Stimulated activated naive CD8-positive, alpha-beta T cell treated with anti-CD3 and anti-CD28 coated beads, Interleukin-15, Interleukin-2, amounts not matched to agents 100 ng/mL and 50 ng/mL, for 24 hours (primary cell): ENCODE data around the gene SLC39A13.

ENCODE experiments used
- H3K27ac Mint-ChIP-seq: one replicate; pipeline ENCODE4 v1.8.0; 2021; ENCODE audit warnings: mild to moderate bottlenecking, mixed read lengths
- H3K27me3 Mint-ChIP-seq: one replicate; pipeline ENCODE4 v1.8.0; 2021; ENCODE audit warnings: mixed read lengths
- H3K36me3 Mint-ChIP-seq: one replicate; pipeline ENCODE4 v1.8.0; 2021; ENCODE audit warnings: low read depth, mixed read lengths
- H3K4me1 Mint-ChIP-seq: one replicate; pipeline ENCODE4 v1.8.0; 2021; ENCODE audit warnings: low read depth, mixed read lengths
- H3K4me3 Mint-ChIP-seq: one replicate; pipeline ENCODE4 v1.8.0; 2021; ENCODE audit warnings: mild to moderate bottlenecking, mixed read lengths
- H3K9me3 Mint-ChIP-seq: one replicate; pipeline ENCODE4 v1.8.0; 2021; ENCODE audit warnings: mixed read lengths

The SLC39A13 gene

GRCh38 chr11:47376525-47377371 lies 31.6 kb upstream of the SLC39A13 start:
- Mint-ChIP-seq H3K4me1 (peaks cover 22% of the 10 kb centered on the region), H3K27me3 (no peaks in the 10 kb centered on the region), H3K9me3 (no peaks in the 10 kb centered on the region), H3K36me3 (no peaks in the 10 kb centered on the region), H3K4me3 (peak overlapping the region; percentile 44), H3K27ac (no peak overlapping the region)

DNA sequence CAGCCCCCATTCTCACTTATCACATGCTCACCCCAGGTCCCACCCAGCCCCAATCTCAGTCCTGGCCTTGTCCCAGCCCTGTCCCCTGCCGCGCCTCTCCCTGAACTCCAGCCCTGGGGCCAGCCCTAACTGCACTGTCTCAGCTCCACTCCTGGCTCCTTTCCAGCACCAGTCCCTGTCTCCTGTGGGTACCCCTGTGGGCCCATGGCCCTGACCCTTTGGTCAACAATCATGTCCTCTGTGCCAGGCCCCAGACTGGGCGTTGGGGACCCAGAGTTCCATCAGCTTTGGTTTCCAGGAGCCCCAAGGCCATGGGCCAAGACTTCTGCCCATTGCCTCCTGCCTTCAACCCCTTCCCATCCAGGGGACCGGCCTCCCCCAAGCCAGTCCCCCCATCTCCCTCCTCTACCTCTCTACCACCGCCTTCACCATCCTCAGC lies 30.8 kb upstream of the SLC39A13 start:
- H3K27ac Mint-ChIP-seq: no peak overlapping the region
- H3K27me3 Mint-ChIP-seq: no peaks in the 10 kb centered on the region
- H3K36me3 Mint-ChIP-seq: no peaks in the 10 kb centered on the region
- peaks cover 22% of the 10 kb centered on the region for H3K4me1 Mint-ChIP-seq
- no peaks in the 10 kb centered on the region for H3K9me3 Mint-ChIP-seq
- peak overlapping the region; percentile 44 for H3K4me3 Mint-ChIP-seq

- peak within 1 kb of the TSS; percentile 44 for H3K4me3 Mint-ChIP-seq
- H3K9me3 Mint-ChIP-seq: no peaks in the 10 kb centered on the region
- peak within 1 kb of the TSS; percentile 69 for H3K27ac Mint-ChIP-seq
- no peaks in the 10 kb centered on the region for H3K27me3 Mint-ChIP-seq
- no peaks in the 10 kb centered on the region for H3K36me3 Mint-ChIP-seq
- H3K4me1 Mint-ChIP-seq: peaks cover 22% of the 10 kb centered on the region
These were observed 30.2 kb upstream of the SLC39A13 start, which contains the start of gene SPI1 for GRCh38 chr11:47378010-47378835. SPI1 (minus strand) TSS chr11:47378547; CDS start chr11:47378353, 194 bp downstream.

- H3K4me3 Mint-ChIP-seq: no peak overlapping the region
- H3K27me3 Mint-ChIP-seq: no peaks in the 10 kb centered on the region
- no peaks in the 10 kb centered on the region for H3K9me3 Mint-ChIP-seq
- no peak overlapping the region for H3K27ac Mint-ChIP-seq
- H3K4me1 Mint-ChIP-seq: peaks cover 22% of the 10 kb centered on the region
- no peaks in the 10 kb centered on the region for H3K36me3 Mint-ChIP-seq
These were observed 29.6 kb upstream of the SLC39A13 start for GRCh38 chr11:47378836-47379170.

DNA sequence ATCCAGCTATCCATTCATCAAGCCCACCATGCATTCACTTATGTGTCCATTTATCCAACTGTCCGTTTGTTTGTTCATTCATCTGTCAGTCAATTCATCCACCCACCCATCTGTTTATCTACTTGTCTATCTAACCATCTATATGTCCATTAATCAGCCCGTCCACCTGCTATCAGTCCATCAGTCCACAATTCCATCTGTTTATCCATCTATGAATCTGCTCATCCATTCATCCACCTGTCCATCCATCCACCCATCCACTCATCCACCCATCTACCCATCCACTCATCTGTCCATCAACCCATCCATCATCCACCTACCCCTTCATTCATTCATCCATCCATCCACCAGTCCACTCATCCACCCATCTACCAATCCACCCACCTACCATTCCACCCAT lies 29.1 kb upstream of the SLC39A13 start:
- no peak overlapping the region for H3K4me3 Mint-ChIP-seq
- H3K27me3 Mint-ChIP-seq: no peaks in the 10 kb centered on the region
- H3K9me3 Mint-ChIP-seq: no peaks in the 10 kb centered on the region
- no peak overlapping the region for H3K27ac Mint-ChIP-seq
- H3K4me1 Mint-ChIP-seq: peaks cover 17% of the 10 kb centered on the region
- H3K36me3 Mint-ChIP-seq: no peaks in the 10 kb centered on the region

DNA sequence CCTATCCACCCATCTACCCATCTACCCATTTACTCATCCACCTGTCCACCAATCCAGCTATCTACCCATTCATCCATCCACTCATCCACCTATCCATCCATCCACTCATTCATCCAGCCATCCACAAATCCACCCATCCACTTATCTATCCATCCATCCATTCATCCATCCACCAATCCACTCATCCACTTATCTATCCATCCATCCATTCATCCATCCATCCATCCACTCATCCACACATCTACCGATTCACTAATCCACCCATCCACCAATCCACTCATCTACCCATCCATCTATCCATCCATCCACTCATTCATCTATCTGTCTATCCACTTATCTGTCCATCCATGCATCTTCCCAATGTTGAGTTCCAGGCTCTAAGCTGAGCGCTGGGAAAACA lies 28.3 kb upstream of the SLC39A13 start:
- H3K27ac Mint-ChIP-seq: no peak overlapping the region

GRCh38 chr11:47383071-47383470 lies 25.3 kb upstream of the SLC39A13 start:
- Mint-ChIP-seq H3K9me3 (no peaks in the 10 kb centered on the region), H3K27me3 (no peaks in the 10 kb centered on the region), H3K4me3 (no peak overlapping the region), H3K27ac (no peak overlapping the region), H3K36me3 (no peaks in the 10 kb centered on the region), H3K4me1 (peaks cover 7% of the 10 kb centered on the region)

More for the DNA sequence above, 28.3 kb upstream of the SLC39A13 start:
- H3K27me3 Mint-ChIP-seq: no peaks in the 10 kb centered on the region
- H3K36me3 Mint-ChIP-seq: no peaks in the 10 kb centered on the region
- H3K4me3 Mint-ChIP-seq: no peak overlapping the region
- H3K9me3 Mint-ChIP-seq: no peaks in the 10 kb centered on the region
- H3K4me1 Mint-ChIP-seq: peaks cover 9% of the 10 kb centered on the region

DNA sequence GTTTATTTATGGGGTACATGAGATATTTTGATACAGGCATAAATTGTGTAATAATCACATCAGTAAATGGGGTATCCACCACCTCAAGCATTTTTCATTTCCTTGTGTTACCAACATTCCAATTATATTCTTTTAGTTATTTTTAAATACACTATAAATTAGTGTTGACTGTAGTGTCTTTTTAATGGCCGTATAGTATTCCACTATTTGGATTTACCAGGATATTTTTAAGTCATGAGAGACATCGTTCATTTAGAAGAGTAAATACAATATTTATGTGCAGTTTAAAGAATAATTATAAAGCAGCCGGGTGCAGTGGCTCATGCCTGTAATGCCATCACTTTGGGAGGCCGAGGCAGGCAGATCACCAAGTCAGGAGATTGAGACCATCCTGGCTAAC lies 23.9 kb upstream of the SLC39A13 start:
- Mint-ChIP-seq H3K4me1 (peaks cover 18% of the 10 kb centered on the region), H3K27me3 (no peaks in the 10 kb centered on the region), H3K27ac (no peak overlapping the region), H3K9me3 (no peaks in the 10 kb centered on the region), H3K4me3 (no peak overlapping the region), H3K36me3 (no peaks in the 10 kb centered on the region)

- Mint-ChIP-seq H3K27ac (peak overlapping the region; percentile 31), H3K9me3 (no peaks in the 10 kb centered on the region), H3K36me3 (no peaks in the 10 kb centered on the region), H3K4me3 (no peak overlapping the region), H3K4me1 (peaks cover 40% of the 10 kb centered on the region), H3K27me3 (no peaks in the 10 kb centered on the region)
These were observed 20.3 kb upstream of the SLC39A13 start for GRCh38 chr11:47387944-47388696.

GRCh38 chr11:47388697-47389576 lies 19.5 kb upstream of the SLC39A13 start:
- no peak overlapping the region for H3K4me3 Mint-ChIP-seq
- no peaks in the 10 kb centered on the region for H3K9me3 Mint-ChIP-seq
- H3K27me3 Mint-ChIP-seq: no peaks in the 10 kb centered on the region
- H3K4me1 Mint-ChIP-seq: peaks cover 47% of the 10 kb centered on the region
- peak overlapping the region; percentile 31 for H3K27ac Mint-ChIP-seq
- no peaks in the 10 kb centered on the region for H3K36me3 Mint-ChIP-seq

DNA sequence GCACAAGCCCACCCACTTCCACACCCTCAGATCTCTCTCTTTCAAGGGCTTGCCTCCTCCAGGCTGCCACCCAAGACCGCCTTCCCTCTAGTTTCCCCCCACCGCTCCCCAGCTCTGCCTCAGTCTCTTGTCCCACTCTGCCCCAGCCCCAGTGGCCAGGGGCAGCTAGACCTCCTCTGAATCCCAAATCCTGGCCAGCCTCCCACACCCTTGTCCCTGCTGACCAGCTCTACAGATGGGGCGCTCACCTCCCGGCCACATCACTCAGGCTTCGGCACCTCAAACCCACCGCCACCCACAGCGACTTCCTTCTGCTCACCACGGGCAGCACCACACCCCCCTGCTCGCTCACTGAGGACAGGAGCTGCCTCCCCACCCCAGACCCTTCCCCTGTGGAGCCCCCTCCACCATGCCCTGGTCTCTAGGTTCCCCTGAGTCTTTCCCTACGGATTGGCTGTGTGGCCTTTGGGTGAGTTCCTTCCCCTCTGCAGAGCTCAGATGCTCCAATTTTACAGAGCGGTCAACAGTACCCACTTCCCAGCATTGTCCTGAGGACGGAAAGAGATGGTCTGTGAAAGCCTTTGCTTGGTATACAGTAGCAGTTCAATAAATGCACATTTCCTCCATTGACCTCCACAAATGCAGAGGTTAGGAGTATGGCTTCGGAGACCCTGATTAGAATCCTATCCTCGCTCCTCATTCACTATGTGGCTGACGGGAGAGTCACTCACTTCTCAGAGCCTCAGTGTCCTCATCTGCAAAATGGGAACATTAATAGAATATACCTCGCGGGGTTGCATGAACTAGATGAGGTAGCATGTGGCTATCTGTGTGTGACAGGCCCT lies 18.6 kb upstream of the SLC39A13 start:
- Mint-ChIP-seq H3K4me1 (peaks cover 55% of the 10 kb centered on the region), H3K9me3 (no peaks in the 10 kb centered on the region), H3K27me3 (no peaks in the 10 kb centered on the region), H3K27ac (peak overlapping the region; percentile 16), H3K4me3 (no peak overlapping the region), H3K36me3 (no peaks in the 10 kb centered on the region)

DNA sequence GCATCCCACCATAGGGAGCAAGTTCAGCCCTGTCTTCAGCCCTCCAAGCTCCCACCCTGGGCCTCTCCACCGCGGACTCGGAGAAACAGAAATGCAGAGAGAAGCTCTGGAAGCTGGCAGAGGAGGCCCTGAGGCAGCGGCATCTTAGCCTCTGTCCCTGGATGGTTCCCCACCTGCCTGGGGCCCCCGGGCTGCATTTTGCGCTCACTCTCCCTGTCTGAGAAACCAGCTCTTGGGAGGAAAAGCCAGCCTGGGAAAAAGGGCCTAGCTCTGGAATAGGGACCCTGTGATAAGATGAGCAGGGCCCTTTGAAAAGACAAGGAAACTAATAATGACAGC lies 18.0 kb upstream of the SLC39A13 start:
- Mint-ChIP-seq H3K4me1 (peaks cover 60% of the 10 kb centered on the region), H3K36me3 (no peaks in the 10 kb centered on the region), H3K4me3 (no peak overlapping the region), H3K27me3 (no peaks in the 10 kb centered on the region), H3K9me3 (no peaks in the 10 kb centered on the region), H3K27ac (no peak overlapping the region)

GRCh38 chr11:47391077-47391583 lies 17.3 kb upstream of the SLC39A13 start:
- Mint-ChIP-seq H3K4me3 (no peak overlapping the region), H3K4me1 (peaks cover 68% of the 10 kb centered on the region), H3K27me3 (no peaks in the 10 kb centered on the region), H3K9me3 (no peaks in the 10 kb centered on the region), H3K27ac (no peak overlapping the region), H3K36me3 (no peaks in the 10 kb centered on the region)
